ENCODE results near the gene TSHZ3. TPM values are rescaled to one million over a fixed set of nuclear protein-coding genes. Genes with fewer than 3 reads are reported as not detected.

TSHZ3 gene
- total RNA-seq, 6 experiments from 2014 or later, result 9.1 to 14.0 (median 13.1) TPM

DNA sequence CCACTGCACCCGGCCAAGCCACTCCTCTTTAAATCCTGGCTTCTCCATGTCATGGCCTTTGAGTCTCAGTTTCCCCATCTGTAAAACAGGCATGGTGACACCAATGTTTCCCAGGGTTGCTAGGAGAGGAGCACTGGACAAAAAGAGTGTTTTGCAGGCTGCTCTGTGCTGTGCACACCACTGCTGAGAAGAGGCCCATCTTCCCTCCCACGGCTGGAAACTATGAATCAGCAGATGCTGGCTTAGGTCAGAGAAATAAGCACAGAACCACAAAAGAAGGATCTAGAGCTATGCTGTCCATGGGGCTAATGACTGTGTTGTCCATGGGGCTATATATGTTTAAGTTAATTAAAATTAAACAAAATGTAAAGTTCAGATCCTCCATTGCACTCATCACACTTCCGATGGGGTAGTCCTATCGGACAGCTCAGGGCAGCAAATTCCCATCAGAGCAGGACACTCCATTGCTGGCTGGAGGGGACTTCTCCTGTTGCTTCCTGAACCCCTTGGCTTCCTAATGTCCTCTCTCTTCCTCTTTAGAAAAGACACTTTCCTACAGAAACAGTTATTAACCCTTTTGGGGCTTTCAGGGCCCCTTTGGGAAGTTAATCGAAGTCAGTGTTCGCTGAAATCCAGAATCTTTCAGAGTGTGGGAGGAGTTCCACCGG, 37.1 kb downstream of the TSHZ3 start:
- no peaks in the 10 kb centered on the region; the same call in 1 of the 2 replicates for H3K27me3 Mint-ChIP-seq (ENCODE audit: insufficient read depth)
- TF ChIP-seq CTCF (IDR thresholded peaks at IDR 0.05), result no peak
- H3K36me3 Mint-ChIP-seq (ENCODE audit: low read depth), result peaks cover 21% of the 10 kb centered on the region
- peaks cover 55% of the 10 kb centered on the region for H3K4me1 Mint-ChIP-seq (ENCODE audit: low read depth)
- H3K27ac Mint-ChIP-seq, result peak overlapping the region; percentile 92
- peak; percentile 76 for DNase-seq
- no peaks in the 10 kb centered on the region for H3K9me3 Mint-ChIP-seq
- H3K4me3 Mint-ChIP-seq, result no peak overlapping the region

DNA sequence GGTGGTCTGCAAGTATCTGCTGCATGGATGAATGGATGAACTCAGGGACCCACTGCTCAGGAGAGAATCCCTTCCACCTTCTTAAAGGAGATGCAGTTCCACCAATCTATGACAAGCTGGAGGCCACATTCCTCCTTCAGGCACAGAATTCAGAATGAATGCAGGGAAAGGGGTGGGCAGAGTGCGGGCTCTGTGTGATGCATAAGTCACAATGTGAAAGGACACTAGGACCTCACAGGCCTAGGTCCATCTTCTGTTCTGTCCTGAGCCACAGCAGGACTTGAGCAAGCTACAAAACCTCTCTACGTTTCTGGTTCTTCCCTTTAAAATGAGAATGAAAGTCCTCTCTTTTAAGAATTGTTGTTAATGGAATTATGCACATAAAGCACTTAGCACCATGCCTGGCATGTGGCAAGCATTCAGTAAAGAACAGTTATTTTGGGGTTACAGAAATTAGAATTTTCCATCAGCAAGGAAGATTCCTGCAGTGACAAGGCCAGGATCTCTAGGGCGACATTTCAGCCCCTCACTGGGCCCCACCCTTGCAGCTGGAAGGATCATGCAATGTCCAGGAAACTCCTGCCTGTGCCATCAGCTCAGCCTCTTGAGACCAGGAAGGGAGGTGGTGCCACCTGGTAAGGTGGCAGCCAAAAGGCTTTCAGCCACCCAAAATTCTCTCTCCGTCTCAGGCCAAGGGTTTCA, 38.7 kb downstream of the TSHZ3 start:
- H3K27me3 Mint-ChIP-seq (ENCODE audit: insufficient read depth), result no peaks in the 10 kb centered on the region; the same call in 1 of the 2 replicates
- no peak for TF ChIP-seq CTCF (IDR thresholded peaks at IDR 0.05)
- no peak for DNase-seq
- no peaks in the 10 kb centered on the region for H3K9me3 Mint-ChIP-seq
- peaks cover 40% of the 10 kb centered on the region for H3K4me1 Mint-ChIP-seq (ENCODE audit: low read depth)
- H3K4me3 Mint-ChIP-seq, result no peak overlapping the region
- H3K27ac Mint-ChIP-seq, result peak overlapping the region; percentile 92
- peaks cover 21% of the 10 kb centered on the region for H3K36me3 Mint-ChIP-seq (ENCODE audit: low read depth)

- H3K36me3 Mint-ChIP-seq (ENCODE audit: low read depth), result peaks cover 12% of the 10 kb centered on the region
- H3K9me3 Mint-ChIP-seq, result no peaks in the 10 kb centered on the region
- no peak overlapping the region for H3K4me3 Mint-ChIP-seq
- DNase-seq, result no peak
- TF ChIP-seq CTCF (IDR thresholded peaks at IDR 0.05), result no peak
- H3K27me3 Mint-ChIP-seq (ENCODE audit: insufficient read depth), result no peaks in the 10 kb centered on the region
- H3K4me1 Mint-ChIP-seq (ENCODE audit: low read depth), result peaks cover 24% of the 10 kb centered on the region
- no peak overlapping the region for H3K27ac Mint-ChIP-seq
Observed at GRCh38 chr19:31308781-31309180, 40.5 kb downstream of the TSHZ3 start.

- Mint-ChIP-seq H3K27ac (no peak overlapping the region), H3K27me3 (ENCODE audit: insufficient read depth) (no peaks in the 10 kb centered on the region), H3K4me1 (ENCODE audit: low read depth) (peaks cover 15% of the 10 kb centered on the region)
Observed at GRCh38 chr19:31307071-31307669, 42.1 kb downstream of the TSHZ3 start.

More at GRCh38 chr19:31307071-31307669, 42.1 kb downstream of the TSHZ3 start:
- TF ChIP-seq CTCF (IDR thresholded peaks at IDR 0.05), result no peak
- H3K36me3 Mint-ChIP-seq (ENCODE audit: low read depth), result peaks cover 12% of the 10 kb centered on the region
- no peaks in the 10 kb centered on the region for H3K9me3 Mint-ChIP-seq
- H3K4me3 Mint-ChIP-seq, result no peak overlapping the region
- DNase-seq, result no peak
